T-helper 1 cell (primary cell): ENCODE results near the gene PCCA.
"Not testable (repeated sequence)": the region's sequence is repeated elsewhere in the genome, so short reads cannot be mapped to it uniquely, and the experiment has no call there.

Experiments
- DNase-seq, 5 donors: peaks; one replicate each; pipeline ENCODE4 v3.0.0-alpha.2; 2012 to 2020

PCCA gene

DNA sequence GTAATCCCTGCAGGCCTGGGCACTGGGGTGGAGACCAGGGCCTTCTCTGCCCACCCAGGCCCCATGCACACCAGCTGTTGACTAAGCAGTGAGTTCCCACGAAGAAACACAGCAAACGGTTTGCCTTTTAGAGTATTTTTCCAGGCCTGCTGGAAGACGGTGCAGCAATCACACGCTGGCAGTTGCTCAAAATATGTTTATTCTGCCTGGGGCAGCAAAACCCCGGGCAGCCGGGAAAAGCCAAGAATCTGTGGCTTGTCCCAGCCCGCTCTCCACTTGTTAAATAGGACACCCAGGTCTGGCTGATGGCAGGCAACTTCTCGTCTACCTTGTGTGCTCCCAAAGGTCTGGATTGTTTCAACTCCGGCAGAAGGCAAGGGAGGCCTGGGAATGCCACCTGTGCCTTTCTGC is 458.9 kb downstream of the PCCA start:
- DNase-seq, result no peak

DNA sequence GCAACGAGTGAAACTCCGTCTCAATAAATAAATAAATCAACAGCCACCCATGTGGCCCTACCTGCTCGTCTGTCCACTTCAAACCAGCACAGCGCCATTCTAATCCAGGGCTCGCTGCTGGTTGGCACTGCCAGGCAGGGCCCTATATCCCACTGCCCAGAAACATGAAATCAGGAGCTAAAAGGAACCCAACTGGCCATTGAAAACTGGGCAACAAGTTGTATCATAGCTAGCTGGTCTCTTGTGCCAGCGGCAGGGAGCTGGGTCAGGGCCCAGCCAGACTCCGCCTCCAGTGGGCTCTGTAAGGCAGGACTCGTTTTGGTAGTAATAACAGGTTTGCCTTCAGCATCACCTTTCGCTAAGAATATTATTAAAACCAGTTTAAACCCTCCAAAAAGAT is 460.4 kb downstream of the PCCA start:
- no peak for DNase-seq

DNA sequence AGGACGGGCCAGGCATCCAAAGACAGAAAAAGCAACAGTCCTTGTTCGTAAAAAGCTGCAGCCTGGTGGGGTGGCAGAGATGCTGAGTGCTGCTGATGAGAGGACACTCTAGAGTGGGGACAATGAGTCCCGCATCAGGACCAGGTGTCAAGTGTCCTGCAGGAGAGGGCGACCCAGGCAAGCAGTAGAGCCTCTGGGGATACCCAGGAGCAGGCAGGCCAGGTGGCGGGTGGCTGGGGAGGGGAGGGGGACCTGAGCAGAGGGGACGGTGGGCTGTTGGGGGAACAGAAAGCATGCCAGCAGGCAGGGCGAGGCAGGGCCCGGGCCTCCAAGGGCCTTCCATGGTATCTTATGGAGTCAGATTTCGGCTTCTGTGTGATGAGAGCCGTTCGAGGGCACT is 463.9 kb downstream of the PCCA start:
- no peak for DNase-seq

DNA sequence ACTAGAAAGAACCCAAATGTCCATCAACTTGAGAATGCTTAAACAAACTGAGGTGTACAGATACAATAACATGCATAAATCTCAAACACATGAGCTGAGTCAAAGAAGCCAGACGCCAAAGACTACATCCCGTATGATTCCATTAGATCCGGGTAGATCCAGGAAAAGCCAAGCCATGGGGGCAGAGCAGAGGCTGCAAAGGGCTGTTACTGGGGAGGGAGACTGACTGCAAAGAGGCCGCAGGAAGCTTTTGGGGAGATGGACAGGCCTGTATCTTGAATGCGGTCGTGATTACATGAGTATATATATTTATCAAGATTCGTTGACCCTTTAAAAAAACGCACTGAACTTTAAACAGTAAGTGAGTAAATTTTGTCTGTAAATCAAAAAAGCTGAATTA is 471.0 kb downstream of the PCCA start:
- DNase-seq, result no peak

DNA sequence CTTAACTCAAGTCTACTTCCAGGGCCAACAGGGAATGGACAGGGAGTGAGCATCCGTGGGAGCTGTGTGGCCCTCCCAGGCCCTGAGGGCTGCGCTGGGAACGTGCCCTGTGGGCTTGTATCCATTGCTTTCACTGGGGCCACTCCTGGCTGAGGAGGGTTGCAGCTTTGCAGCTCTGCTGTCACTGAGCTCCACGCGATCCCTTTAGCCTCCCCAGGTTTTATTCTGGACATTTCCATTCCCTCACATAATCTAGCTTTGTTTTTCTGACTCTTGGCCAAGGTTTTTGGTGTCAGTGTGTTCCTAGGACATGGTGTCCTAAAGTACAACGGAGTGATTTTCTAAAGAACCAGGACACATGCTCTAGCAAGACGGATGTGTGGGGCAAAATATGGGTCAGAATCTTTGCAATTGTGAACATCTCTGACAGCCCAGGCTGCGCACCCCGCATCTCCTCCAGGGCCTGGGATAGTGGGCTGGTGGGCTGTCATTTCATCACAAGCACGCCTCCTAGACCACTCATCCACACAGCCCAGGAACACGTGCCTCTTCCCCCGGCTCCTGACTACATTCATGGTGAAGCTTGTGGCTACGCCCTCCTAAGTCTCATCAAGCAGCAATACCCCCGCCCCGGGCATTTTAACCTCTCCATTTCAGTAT is 471.7 kb downstream of the PCCA start:
- no peak for DNase-seq

DNA sequence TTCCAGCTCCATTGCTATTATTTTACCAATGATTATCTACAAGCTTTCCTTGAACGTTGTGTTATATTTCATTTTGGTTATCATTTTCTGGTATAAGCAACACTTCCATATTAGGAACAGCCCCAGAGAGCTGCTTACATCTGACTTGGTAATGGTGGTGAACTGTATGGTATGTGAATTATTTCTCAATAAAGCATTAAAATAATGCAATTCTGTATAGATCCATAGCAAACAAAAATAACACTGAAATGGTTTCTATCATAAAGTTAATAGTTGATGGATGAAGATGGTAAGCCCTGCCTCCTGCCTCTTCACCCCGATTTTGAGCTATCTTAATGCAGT is 472.2 kb downstream of the PCCA start:
- DNase-seq, result no peak

DNA sequence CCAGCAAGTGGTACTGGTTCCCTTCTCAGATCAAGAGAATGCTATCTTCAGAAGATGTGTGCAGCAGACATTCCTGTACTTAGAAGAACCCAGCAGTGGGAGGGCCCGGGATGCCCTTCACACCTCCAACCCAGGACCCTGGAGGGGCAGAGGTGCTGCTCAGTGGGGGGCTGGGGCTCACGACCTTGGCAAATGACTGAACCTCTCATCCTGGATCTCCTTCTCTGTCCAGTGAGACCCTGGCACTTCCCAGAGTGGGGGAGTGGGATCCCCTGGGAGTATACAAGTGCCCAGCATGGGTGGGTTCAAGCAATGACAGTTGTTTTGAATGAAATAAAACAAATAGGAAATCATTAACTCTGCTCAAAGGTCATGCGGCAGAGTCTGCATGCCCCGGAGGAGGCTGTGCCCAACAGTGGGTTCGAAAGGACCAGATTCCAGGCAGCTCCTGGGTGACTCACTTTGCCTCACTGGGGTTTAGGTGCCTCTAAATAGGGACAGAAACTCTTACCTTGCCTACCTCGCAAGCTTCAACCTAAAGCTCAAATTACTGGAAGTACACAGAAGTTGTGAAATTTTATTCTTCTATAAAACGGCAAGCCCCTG is 472.8 kb downstream of the PCCA start:
- DNase-seq, result no peak

DNA sequence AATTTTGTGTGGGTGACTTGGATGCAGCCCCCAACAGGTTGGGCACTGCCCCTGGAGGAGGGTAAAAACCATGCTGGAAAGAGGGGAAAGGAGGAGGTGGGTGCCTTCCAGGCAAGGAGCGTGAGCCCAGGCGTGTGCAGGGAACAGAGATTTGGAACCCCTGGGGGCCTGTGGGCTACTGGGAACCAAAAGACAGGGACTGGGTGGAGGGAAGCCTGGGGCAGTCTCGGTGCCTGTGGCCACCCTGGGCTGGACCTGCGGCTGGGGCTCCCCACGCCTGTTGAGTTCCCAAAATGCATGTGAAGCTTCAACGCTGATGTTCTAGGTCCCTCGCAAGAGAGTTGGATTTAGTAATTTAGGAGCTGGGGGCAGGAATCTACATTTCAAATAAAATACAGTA is 474.9 kb downstream of the PCCA start:
- DNase-seq, result no peak

DNA sequence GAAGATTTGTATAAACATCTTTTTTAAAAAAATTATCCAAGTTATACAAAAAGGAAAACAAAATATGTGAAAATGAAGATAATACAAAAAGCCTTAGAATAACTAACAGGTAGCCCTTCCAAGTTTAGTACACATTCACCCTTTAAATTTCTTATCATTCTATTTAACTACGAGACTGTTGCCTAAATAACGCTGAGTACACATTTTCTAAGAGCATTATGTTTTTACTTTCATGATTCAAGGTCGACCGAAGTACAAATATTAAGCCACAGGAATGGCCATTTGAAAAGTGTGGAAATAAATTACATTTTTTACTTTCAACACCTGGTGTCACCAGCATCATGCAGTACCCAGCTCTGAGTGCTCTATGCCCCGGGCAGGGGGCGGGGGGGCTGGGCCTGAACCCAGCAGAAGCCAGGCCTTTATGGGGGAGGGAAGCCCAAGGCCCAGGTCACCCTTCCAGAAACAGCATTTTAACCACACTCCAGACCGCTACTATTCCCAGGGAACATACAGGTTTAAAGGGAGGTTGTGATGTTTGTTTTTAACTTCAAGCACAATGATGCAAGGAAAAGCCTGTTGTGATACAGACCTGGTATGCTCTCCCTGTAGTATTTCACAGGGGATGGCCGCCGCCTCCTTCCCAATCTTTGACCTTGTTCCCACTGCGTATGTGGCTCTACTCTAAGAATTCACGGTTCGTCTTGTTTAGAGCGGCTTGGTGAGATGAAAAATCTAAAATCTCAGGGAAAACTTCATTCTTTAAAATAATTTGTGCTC is 475.7 kb downstream of the PCCA start:
- DNase-seq, result no peak

DNA sequence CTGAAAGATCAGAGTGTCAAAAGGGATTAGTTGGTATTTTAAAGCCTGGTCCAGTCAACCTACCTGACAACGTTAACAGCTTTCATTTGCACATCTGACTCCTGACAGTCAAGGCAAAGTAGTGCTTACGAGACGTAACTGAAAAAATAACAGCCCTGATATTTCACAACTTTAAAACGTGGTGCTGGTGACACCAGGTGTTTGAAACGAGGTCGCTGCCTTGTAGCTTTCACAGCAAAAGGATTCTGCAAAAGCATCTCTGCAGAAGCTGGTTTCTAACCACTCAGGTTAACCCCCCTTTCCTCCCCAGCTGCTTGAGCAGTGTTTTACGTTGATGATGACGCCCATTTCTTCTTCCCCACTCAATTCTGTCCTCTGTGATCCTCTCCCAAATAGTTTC is 476.4 kb downstream of the PCCA start:
- DNase-seq, result no peak

DNA sequence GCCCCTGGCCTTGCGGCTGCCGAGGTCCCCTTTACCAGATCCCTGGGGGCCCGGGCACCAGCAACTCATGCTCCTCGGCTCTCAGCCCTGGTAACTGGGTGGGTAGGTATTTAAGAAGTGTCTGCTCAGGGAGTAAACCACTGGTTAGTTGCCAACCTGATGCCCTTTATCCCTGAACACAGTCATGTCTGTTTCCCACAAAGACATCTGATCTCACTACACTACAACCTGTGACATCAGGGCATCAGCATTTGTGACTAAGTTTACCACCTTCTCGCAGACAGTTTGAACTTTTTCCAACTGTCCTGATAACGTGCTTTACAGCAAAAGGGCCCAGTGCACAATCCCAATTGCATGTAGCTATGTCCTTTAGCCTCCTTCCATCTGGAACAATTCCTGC is 477.6 kb downstream of the PCCA start:
- no peak for DNase-seq

DNA sequence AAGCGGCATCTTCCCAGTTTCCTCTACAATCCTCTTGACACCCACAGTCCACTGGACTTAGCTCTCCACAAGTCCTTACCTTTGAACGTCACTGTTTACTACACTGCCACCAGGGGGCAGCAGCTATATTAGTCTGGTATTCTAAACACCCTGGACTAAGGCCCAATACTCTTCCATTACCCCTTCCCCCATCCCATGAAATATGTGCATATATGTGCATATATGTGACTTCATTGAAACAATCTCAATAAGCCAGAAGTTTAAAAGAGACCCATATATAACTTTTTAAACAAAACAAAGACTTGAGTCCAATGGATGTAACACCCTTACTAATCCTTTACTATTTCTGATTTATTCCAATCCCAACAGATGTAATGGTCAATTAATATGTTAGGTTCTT is 484.2 kb downstream of the PCCA start:
- peak; percentile 36 to 76 (median 63) for DNase-seq

DNA sequence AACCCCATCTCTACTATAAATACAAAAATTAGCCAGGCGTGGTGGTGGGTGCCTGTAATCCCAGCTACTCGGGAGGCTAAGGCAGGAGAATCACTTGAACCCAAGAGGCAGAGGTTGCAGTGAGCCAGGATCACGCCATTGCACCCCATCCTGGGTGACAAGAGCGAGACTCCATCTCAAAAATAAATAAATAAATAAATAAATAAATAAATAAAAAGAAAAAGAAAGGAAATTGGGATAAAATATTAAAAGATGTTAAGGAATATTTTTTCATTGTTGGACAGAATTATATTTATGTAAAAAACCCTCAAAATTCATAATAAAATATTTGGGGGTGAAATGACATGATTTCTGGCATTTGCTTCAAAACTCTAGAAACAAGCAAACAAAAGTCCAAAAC is 488.3 kb downstream of the PCCA start:
- DNase-seq, result not testable (repeated sequence)
